Endothelial cell of umbilical vein (primary cell): ENCODE data around the gene LCTL. TPM values are rescaled to one million over a fixed set of nuclear protein-coding genes. Genes with fewer than 3 reads are reported as not detected.

Experiments used
- BruUV-seq: library from RNA; stranded (reverse); fragments of 400-500 nt; replicated peaks from 2 replicates; lab custom pipeline; 2021; lab: Mats Ljungman, UMichigan
- CTCF ChIA-PET: fragments of 300-600, 350-600 bp; sonication (Branson Sonifier 250); formaldehyde crosslinking; loops from one replicate; lab custom pipeline; 2021; ENCODE audit warnings: antibody characterized with exemption, inconsistent platforms; lab: Charles Lee
- POLR2A ChIA-PET: fragments of 300-600, 350-600 bp; sonication (Branson Sonifier 250); formaldehyde crosslinking; loops from one replicate; lab custom pipeline; 2021; ENCODE audit warnings: antibody characterized with exemption, inconsistent platforms; lab: Charles Lee
- DNase-seq: peaks from one replicate; pipeline ENCODE4 v3.0.0-alpha.2; 2011; ENCODE audit warnings: low read depth, low spot score
- FAIRE-seq: peaks from 2 replicates; lab custom pipeline; 2011; peaks lifted over from hg19 to GRCh38; lab: Jason Lieb, UNC
- H2AFZ ChIP-seq: 2 replicates; pipeline ENCODE4 v1.6.0; 2012; ENCODE audit warnings: low read depth, low read length, control low read depth, inconsistent platforms
- H3K27ac ChIP-seq: 2 replicates; pipeline ENCODE4 v1.5.1; 2011; ENCODE audit warnings: low read depth, mild to moderate bottlenecking, control low read depth, low read length, moderate library complexity; ENCODE audit not compliant: insufficient read depth
- H3K27me3 ChIP-seq, 2 experiments: 2 replicates each; pipeline versions ENCODE4 v1.6.0 to v1.6.1; 2011; ENCODE audit warnings: low read length in 2 of 2, mixed read lengths in 1 of 2; ENCODE audit not compliant: control insufficient read depth in 2 of 2, insufficient read depth in 2 of 2
- H3K36me3 ChIP-seq, 2 experiments: 2 replicates in 1 of 2; 3 replicates in 1 of 2; pipeline ENCODE4 v1.5.1; 2011; ENCODE audit warnings: low read length in 2 of 2, mild to moderate bottlenecking in 1 of 2, moderate library complexity in 1 of 2; ENCODE audit not compliant: control insufficient read depth in 2 of 2, insufficient read depth in 2 of 2; ENCODE audit errors: extremely low read depth in 1 of 2
- H3K4me1 ChIP-seq: 3 replicates; pipeline ENCODE4 v1.5.1; 2011; ENCODE audit warnings: mild to moderate bottlenecking, low read length; ENCODE audit not compliant: control insufficient read depth, insufficient read depth; ENCODE audit errors: extremely low read depth
- H3K4me2 ChIP-seq: 2 replicates; pipeline ENCODE4 v1.6.1; 2011; ENCODE audit warnings: low read length, control low read depth, mixed read lengths; ENCODE audit not compliant: insufficient read depth
- H3K4me3 ChIP-seq, 3 experiments: fragments of 200-600 bp in 1 of 3; sonication (generic), shearing (Covaris generic) in 1 of 3; replicated peaks in 1 of 3; 2 replicates each; pipeline ENCODE4 v1.5.1; 2011 to 2016; ENCODE audit warnings: control low read depth in 3 of 3, low read length in 3 of 3, mild to moderate bottlenecking in 2 of 3, inconsistent platforms in 1 of 3, low read depth in 1 of 3, moderate library complexity in 1 of 3; ENCODE audit not compliant: insufficient read depth in 1 of 3
- H3K79me2 ChIP-seq: 2 replicates; pipeline ENCODE4 v1.6.0; 2012; ENCODE audit warnings: low read length, inconsistent platforms; ENCODE audit not compliant: control insufficient read depth, insufficient read depth
- H3K9ac ChIP-seq: replicated peaks from 2 replicates; pipeline ENCODE3; 2011; ENCODE audit warnings: low read length, control low read depth; ENCODE audit not compliant: insufficient read depth; ENCODE audit errors: extremely low read depth
- H3K9me1 ChIP-seq: replicated peaks from 3 replicates; pipeline ENCODE4 v1.6.0; 2011; ENCODE audit warnings: mild to moderate bottlenecking, low read length; ENCODE audit not compliant: control insufficient read depth, insufficient read depth; ENCODE audit errors: extremely low read depth
- H3K9me3 ChIP-seq: replicated peaks from 2 replicates; pipeline ENCODE4 v1.5.1; 2012; ENCODE audit warnings: low read length, inconsistent platforms; ENCODE audit not compliant: control insufficient read depth, insufficient read depth
- H4K20me1 ChIP-seq: replicated peaks from 2 replicates; pipeline ENCODE3; 2011; ENCODE audit warnings: mild to moderate bottlenecking, low read length; ENCODE audit not compliant: control insufficient read depth, insufficient read depth; ENCODE audit errors: extremely low read depth
- EZH2 ChIP-seq: IDR thresholded peaks from 2 replicates; pipeline ENCODE4 v1.6.1; 2012; ENCODE audit warnings: borderline replicate concordance, low read depth, mild to moderate bottlenecking, moderate library complexity, low read length, inconsistent platforms; ENCODE audit not compliant: severe bottlenecking
- FOS ChIP-seq: IDR thresholded peaks from 2 replicates; pipeline ENCODE4 v1.6.1; 2011; ENCODE audit warnings: mild to moderate bottlenecking, low read length, moderate library complexity, borderline replicate concordance; ENCODE audit not compliant: insufficient read depth
- GATA2 ChIP-seq: IDR thresholded peaks from 2 replicates; pipeline ENCODE4 v1.7.0; 2011; ENCODE audit warnings: low read depth, mild to moderate bottlenecking, moderate library complexity, mixed read lengths, low read length; ENCODE audit not compliant: insufficient read length, insufficient read depth
- JUN ChIP-seq: IDR thresholded peaks from 2 replicates; pipeline ENCODE4 v1.6.1; 2011; ENCODE audit warnings: borderline replicate concordance, low read depth; ENCODE audit not compliant: insufficient read length, insufficient read depth
- MAX ChIP-seq: IDR thresholded peaks from 2 replicates; pipeline ENCODE4 v1.6.1; 2011; ENCODE audit not compliant: insufficient read depth, insufficient read length
- MYC ChIP-seq: IDR thresholded peaks from one replicate; pipeline ENCODE4 v1.6.1; 2011; ENCODE audit warnings: mild to moderate bottlenecking, low read depth, low read length
- POLR2A ChIP-seq: IDR thresholded peaks from 2 replicates; pipeline ENCODE4 v1.6.1; 2012; ENCODE audit warnings: low read depth, mild to moderate bottlenecking, control low read depth, low read length
- POLR2AphosphoS5 ChIP-seq: IDR thresholded peaks from 2 replicates; pipeline ENCODE4 v1.6.1; 2012; ENCODE audit warnings: low read depth, mild to moderate bottlenecking, control low read depth, low read length, moderate library complexity; ENCODE audit not compliant: insufficient read depth
- dilution Hi-C: fragments of 300-500 bp; cut with MboI; formaldehyde crosslinking; loops from one replicate; pipeline ENCODE4 v1.15.0; 2019; ENCODE audit warnings: low sequenced_read_pairs; ENCODE audit not compliant: extremely low pct_ligation_motif_present
- intact Hi-C: fragments of 100-400 bp; cut with micrococcal nuclease; formaldehyde crosslinking; loops from one replicate; pipeline ENCODE4 v1.10.0; 2022
- polyA plus RNA-seq, 4 experiments: library from polyadenylated mRNA; depleted of rRNA in 3 of 4; stranded (reverse) in 3 of 4; unstranded in 1 of 4; fragments of >200 nt; gene quantifications; 2 replicates each; pipeline versions ENCODE4 v1.2.1 to v1.2.3, GENCODE V29; 2011 to 2012; ENCODE audit warnings: missing spikeins in 1 of 4
- total RNA-seq: library from RNA; stranded (reverse); gene quantifications from 2 replicates; pipeline ENCODE4 v1.2.3, GENCODE V29; 2021
- TF ChIP-seq, protein P1 (sequence below), 2 donors: IDR thresholded peaks; 1 replicate in 1 of 2; 2 replicates in 1 of 2; pipeline ENCODE4 v1.5.1; 2011; ENCODE audit warnings: low read length in 2 of 2, mild to moderate bottlenecking in 2 of 2, moderate library complexity in 2 of 2, control low read depth in 1 of 2, inconsistent platforms in 1 of 2, low read depth in 1 of 2; ENCODE audit not compliant: insufficient read depth in 1 of 2; ENCODE audit errors: extremely low read depth in 1 of 2

Gene LCTL
- total and polyA plus RNA-seq, 2 donors (not counting 3 experiments of a cell fraction or from before 2014, with no cell fraction given), result 0.04 TPM; not detected in 1

- H3K4me2 ChIP-seq, result no peak overlapping the region
- dilution Hi-C loops, result no loop called here
- no peak for FAIRE-seq
- H3K27me3 ChIP-seq, result no peaks in the 10 kb centered on the region
- no peak for TF ChIP-seq EZH2
- TF ChIP-seq POLR2AphosphoS5, result no peak
- TF ChIP-seq MAX, result no peak
- TF ChIP-seq FOS, result no peak
- TF ChIP-seq GATA2, result no peak
- TF ChIP-seq MYC, result no peak
- no peak for TF ChIP-seq POLR2A
- TF ChIP-seq, protein P1, sequence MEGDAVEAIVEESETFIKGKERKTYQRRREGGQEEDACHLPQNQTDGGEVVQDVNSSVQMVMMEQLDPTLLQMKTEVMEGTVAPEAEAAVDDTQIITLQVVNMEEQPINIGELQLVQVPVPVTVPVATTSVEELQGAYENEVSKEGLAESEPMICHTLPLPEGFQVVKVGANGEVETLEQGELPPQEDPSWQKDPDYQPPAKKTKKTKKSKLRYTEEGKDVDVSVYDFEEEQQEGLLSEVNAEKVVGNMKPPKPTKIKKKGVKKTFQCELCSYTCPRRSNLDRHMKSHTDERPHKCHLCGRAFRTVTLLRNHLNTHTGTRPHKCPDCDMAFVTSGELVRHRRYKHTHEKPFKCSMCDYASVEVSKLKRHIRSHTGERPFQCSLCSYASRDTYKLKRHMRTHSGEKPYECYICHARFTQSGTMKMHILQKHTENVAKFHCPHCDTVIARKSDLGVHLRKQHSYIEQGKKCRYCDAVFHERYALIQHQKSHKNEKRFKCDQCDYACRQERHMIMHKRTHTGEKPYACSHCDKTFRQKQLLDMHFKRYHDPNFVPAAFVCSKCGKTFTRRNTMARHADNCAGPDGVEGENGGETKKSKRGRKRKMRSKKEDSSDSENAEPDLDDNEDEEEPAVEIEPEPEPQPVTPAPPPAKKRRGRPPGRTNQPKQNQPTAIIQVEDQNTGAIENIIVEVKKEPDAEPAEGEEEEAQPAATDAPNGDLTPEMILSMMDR (IDR thresholded peaks at IDR 0.05; ENCODE audit: extremely low read depth in 1 of 2, insufficient read depth in 1 of 2, low read depth in 1 of 2, low read length in 2 of 2), result no peak
- no peak for TF ChIP-seq JUN
- DNase-seq, result no peak
- H3K9ac ChIP-seq, result no peak overlapping the region
- ChIA-PET CTCF (no interaction called here), POLR2A (no interaction called here)
- no peaks in the 10 kb centered on the region for H3K9me1 ChIP-seq
- no peak overlapping the region for H3K4me3 ChIP-seq
- no peaks in the 10 kb centered on the region for H3K79me2 ChIP-seq
- no peaks in the 10 kb centered on the region for H3K36me3 ChIP-seq
- no TSS peak for BruUV-seq
- H3K9me3 ChIP-seq, result no peaks in the 10 kb centered on the region
- intact Hi-C loops, result no loop called here
- H4K20me1 ChIP-seq, result no peaks in the 10 kb centered on the region
- H2AFZ ChIP-seq, result no peak overlapping the region
- H3K4me1 ChIP-seq, result no peaks in the 10 kb centered on the region
- no peak overlapping the region for H3K27ac ChIP-seq
These were observed 2.7 kb downstream of the LCTL start for GRCh38 chr15:66563126-66563525.
